Pancreas (tissue), 10 donors: Measurements from ENCODE around the gene PARD3B. TPM values are rescaled to one million over a fixed set of nuclear protein-coding genes. Genes with fewer than 3 reads are reported as not detected.

Experiments
- ATAC-seq, 4 donors: fragments of 200-7000 bp; cut with Tn5 transposase; one replicate each; pipeline versions ENCODE4 v1.8.0 to v1.9.1; 2020; ENCODE audit warnings: mild to moderate bottlenecking in 4 of 4, moderate library complexity in 4 of 4
- DNase-seq, 6 donors: peaks; one replicate each; pipeline ENCODE4 v3.0.0-alpha.2; 2020
- FAIRE-seq: peaks from 2 replicates; lab custom pipeline; 2012; peaks lifted over from hg19 to GRCh38; lab: Jason Lieb, UNC
- H3K27ac ChIP-seq, 4 donors: fragments of 200-600 bp; sonication (generic); 1 replicate in 3 of 4; 2 replicates in 1 of 4; pipeline versions ENCODE4 v1.5.0 to v1.8.0; 2020
- H3K27me3 ChIP-seq, 4 donors: fragments of 200-600 bp; one replicate each; pipeline ENCODE4 v1.8.0; 2021
- H3K36me3 ChIP-seq, 3 donors: fragments of 200-600 bp; sonication (generic) in 1 of 3; one replicate each; pipeline versions ENCODE4 v1.5.0 to v1.8.0; 2020 to 2021
- H3K4me1 ChIP-seq, 3 donors: fragments of 200-600 bp; one replicate each; pipeline ENCODE4 v1.8.0; 2021
- H3K4me3 ChIP-seq, 4 donors: fragments of 200-600 bp; sonication (generic) in 2 of 4; one replicate each; pipeline versions ENCODE4 v1.5.0 to v1.8.0; 2020 to 2021
- H3K9me3 ChIP-seq, 4 donors: fragments of 200-600 bp; one replicate each; pipeline ENCODE4 v1.8.0; 2021
- WGBS, 2 donors: extraction: QIAGEN DNeasy Blood & Tissue Kit; methylation state at CpG; one replicate each; pipeline ENCODE4 v1.1.7; 2013; 5-methylcytosine and 5-hydroxymethylcytosine counted together
- intact Hi-C, 3 donors: fragments of 100-400 bp; cut with DNase I; formaldehyde crosslinking; loops; one replicate each; pipeline versions ENCODE4 v1.11.1 to v1.14.2; 2022
- polyA plus RNA-seq, 2 donors: library from polyadenylated mRNA; stranded (reverse); fragments of 200-250 nt; gene quantifications; one replicate each; pipeline ENCODE4 v1.2.3, GENCODE V29; 2013
- total RNA-seq, 6 donors: library from RNA; stranded (reverse); fragmentation: NEBNext Ultra II Directional in 4 of 6; extraction: Animal tissue kit (Norgen Biotek cat#: 25700) in 4 of 6; gene quantifications; one replicate each; pipeline versions ENCODE4 v1.2.1 to v1.2.4, GENCODE V29; 2021 to 2023
- TF ChIP-seq, protein P1 (sequence below), 4 donors: fragments of 200-600 bp; sonication (generic) in 3 of 4; IDR thresholded peaks; one replicate each; pipeline versions ENCODE4 v1.5.0 to v1.8.0; 2021; ENCODE audit warnings: antibody characterized with exemption in 4 of 4
- donor health status: healthy with polysubstance abuse.
- donor health status: DM: no; HTN: no; CAD: no; lungs with moderate emphysema.
- donor health status: DM: no; HTN: no; CAD: no.
- donor health status: control.
- donor health status: control.
- donor health status: Bipolar disorder and iron deficiency.
- donor health status: DM: yes; HTN: yes; CAD: no.
- donor health status: DM: no; HTN: no; CAD: no.
- donor health status: DM: no; HTN: no; CAD: no.
- donor health status: DM: yes; HTN: yes; CAD: no.

Gene PARD3B
- total and polyA plus RNA-seq, 8 donors: 2.8 to 21.5 (median 12.7) TPM

DNA sequence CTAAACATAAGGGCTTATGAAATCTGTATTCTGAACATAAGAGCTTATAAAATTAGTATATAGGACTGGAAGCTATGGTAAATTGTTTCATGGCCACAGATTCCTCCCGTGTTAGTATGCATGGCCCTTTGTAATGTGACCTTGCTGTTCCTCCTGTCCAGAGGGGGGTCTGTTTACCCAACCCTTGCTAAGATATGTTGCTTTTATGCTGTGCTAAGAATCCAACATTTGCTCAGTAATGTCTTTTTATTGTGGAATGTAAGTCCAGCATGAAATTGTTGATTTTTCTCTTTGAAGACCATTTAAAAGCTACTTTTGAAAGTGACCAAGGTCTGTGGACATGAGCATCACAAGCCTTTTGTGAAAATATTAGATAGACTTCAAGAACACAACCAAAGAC, 485.4 kb downstream of the PARD3B start:
- TF ChIP-seq, protein P1, sequence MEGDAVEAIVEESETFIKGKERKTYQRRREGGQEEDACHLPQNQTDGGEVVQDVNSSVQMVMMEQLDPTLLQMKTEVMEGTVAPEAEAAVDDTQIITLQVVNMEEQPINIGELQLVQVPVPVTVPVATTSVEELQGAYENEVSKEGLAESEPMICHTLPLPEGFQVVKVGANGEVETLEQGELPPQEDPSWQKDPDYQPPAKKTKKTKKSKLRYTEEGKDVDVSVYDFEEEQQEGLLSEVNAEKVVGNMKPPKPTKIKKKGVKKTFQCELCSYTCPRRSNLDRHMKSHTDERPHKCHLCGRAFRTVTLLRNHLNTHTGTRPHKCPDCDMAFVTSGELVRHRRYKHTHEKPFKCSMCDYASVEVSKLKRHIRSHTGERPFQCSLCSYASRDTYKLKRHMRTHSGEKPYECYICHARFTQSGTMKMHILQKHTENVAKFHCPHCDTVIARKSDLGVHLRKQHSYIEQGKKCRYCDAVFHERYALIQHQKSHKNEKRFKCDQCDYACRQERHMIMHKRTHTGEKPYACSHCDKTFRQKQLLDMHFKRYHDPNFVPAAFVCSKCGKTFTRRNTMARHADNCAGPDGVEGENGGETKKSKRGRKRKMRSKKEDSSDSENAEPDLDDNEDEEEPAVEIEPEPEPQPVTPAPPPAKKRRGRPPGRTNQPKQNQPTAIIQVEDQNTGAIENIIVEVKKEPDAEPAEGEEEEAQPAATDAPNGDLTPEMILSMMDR (IDR thresholded peaks at IDR 0.05): no peak
- H3K4me1 ChIP-seq: peaks cover 0 to 3% (median 0%) of the 10 kb centered on the region in 3 donors
- H3K9me3 ChIP-seq: no peaks in the 10 kb centered on the region
- ATAC-seq (no peak), FAIRE-seq (no peak), DNase-seq (no peak)
- H3K4me3 ChIP-seq: no peak overlapping the region
- no peaks in the 10 kb centered on the region for H3K36me3 ChIP-seq
- 66 to 79% methylated on average over 1 of the region's 1 CpG for WGBS, 2 donors
- no peaks in the 10 kb centered on the region for H3K27me3 ChIP-seq
- intact Hi-C loops: no loop called here
- no peak overlapping the region for H3K27ac ChIP-seq

DNA sequence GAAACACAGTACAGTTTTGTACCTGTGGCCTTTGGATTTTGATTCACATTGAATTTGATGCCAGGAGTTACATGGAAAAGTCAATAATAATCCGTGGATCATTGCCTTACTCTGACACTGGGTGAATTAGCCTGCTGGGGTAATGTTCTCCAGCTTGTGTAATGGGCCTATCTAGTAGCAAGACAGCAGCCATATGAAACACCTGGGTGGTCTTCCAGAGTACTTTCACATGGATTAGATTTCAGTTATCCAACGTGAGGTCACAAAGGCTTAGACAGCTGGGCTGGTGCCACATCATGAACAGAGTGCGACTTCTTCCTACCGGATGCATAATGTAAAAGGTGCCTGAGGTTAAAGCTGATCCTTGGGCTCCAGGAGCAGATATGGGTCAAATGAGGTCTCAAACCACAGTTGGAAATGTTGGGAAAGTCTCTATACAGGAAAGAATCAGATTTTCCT, 486.8 kb downstream of the PARD3B start:
- intact Hi-C loops: no loop called here
- ATAC-seq: peak in 3 of 4 donors; percentile 35 to 39 (median 37)

DNA sequence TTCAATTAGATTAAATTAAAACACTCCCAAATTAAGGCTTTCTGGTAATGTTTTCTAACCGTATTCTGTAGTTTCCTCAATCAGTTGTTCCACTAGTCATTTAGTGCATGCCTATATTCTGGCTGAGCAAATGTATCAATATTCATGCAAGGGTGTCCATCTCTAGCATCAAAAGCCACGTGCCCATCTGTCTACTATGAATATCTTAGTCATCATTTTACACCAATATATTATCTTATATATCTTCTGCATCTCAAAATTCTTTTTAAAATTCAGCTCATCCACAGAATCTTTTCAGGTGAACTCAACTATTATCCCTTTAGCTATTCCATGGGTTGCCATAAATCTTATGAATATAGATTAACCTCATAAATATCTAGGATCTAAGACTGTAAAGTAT, 488.2 kb downstream of the PARD3B start:
- TF ChIP-seq, protein P1 (IDR thresholded peaks at IDR 0.05): no peak
- WGBS, 2 donors: 93 to 96% methylated on average over 2 of the region's 2 CpGs
- no peaks in the 10 kb centered on the region for H3K9me3 ChIP-seq
- no peaks in the 10 kb centered on the region for H3K27me3 ChIP-seq
- ATAC-seq: no peak
- H3K36me3 ChIP-seq: no peaks in the 10 kb centered on the region
- no peak for DNase-seq
- H3K4me1 ChIP-seq: peaks cover 0 to 3% (median 0%) of the 10 kb centered on the region in 3 donors
- H3K4me3 ChIP-seq: no peak overlapping the region
- intact Hi-C loops: no loop called here
- no peak for FAIRE-seq
- H3K27ac ChIP-seq: no peak overlapping the region

More for the DNA sequence above, 486.8 kb downstream of the PARD3B start:
- H3K27ac ChIP-seq: no peak overlapping the region
- DNase-seq (no peak), FAIRE-seq (no peak)
- no peak overlapping the region for H3K4me3 ChIP-seq
- no peaks in the 10 kb centered on the region for H3K9me3 ChIP-seq
- H3K36me3 ChIP-seq: no peaks in the 10 kb centered on the region
- peaks cover 0 to 3% (median 0%) of the 10 kb centered on the region in 3 donors for H3K4me1 ChIP-seq
- TF ChIP-seq, protein P1 (IDR thresholded peaks at IDR 0.05): no peak
- H3K27me3 ChIP-seq: no peaks in the 10 kb centered on the region
- WGBS, 2 donors: 61 to 68% methylated on average over 4 of the region's 4 CpGs

DNA sequence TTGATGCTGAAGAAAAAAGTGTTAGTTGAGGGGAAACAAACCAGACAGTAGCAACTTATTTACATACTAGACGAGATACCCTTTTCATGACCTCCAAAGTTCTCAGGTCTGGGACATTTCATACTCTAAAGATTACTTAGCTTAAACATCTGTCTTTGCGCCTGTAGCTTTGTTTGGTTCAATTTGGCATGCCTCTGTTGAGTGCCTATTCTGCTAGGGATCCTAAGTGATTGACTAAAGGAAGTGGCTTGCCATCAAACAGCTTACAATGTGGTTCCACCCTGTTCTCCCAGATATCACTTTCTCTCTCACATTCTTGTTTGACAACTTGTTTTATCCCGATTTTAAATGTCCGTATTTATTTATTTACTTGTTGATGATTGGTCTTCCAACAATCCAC, 488.8 kb downstream of the PARD3B start:
- intact Hi-C loops: no loop called here

DNA sequence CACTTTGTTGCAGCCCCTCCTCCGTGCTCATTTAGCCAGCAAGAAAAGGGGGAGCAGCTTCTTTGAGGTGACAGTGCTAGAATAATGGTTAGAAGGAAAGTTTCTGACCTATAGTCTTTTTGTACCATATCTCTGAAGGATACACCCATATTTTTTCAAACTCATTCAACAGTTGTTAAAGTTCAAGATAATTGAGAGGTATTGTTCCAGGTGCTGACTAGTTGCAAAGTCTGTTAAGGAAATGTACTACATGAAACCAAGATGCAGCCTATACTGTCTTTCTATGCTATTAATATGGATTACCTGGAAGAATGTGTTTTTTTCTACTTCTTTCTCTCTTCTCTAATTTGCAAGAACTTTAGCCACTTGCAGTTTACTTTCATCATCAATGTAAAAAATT, 495.0 kb downstream of the PARD3B start:
- DNase-seq (no peak), FAIRE-seq (no peak), ATAC-seq (no peak)
- H3K27ac ChIP-seq: no peak overlapping the region
- WGBS, 2 donors: 95 to 100% methylated on average over 1 of the region's 1 CpG
- no peak overlapping the region for H3K4me3 ChIP-seq
- no peaks in the 10 kb centered on the region for H3K9me3 ChIP-seq
- H3K4me1 ChIP-seq: no peaks in the 10 kb centered on the region
- intact Hi-C loops: no loop called here
- TF ChIP-seq, protein P1 (IDR thresholded peaks at IDR 0.05): no peak
- H3K36me3 ChIP-seq: no peaks in the 10 kb centered on the region
- no peaks in the 10 kb centered on the region for H3K27me3 ChIP-seq

More for the DNA sequence above, 488.8 kb downstream of the PARD3B start:
- H3K36me3 ChIP-seq: no peaks in the 10 kb centered on the region
- peaks cover 0 to 3% (median 0%) of the 10 kb centered on the region in 3 donors for H3K4me1 ChIP-seq
- WGBS, 2 donors: 59 to 64% methylated on average over 4 of the region's 4 CpGs
- TF ChIP-seq, protein P1 (IDR thresholded peaks at IDR 0.05): no peak
- no peak for ATAC-seq
- no peak for FAIRE-seq
- H3K27me3 ChIP-seq: no peaks in the 10 kb centered on the region
- H3K27ac ChIP-seq: no peak overlapping the region
- H3K9me3 ChIP-seq: no peaks in the 10 kb centered on the region
- H3K4me3 ChIP-seq: no peak overlapping the region
- no peak for DNase-seq
